Stimulated activated naive CD8-positive, alpha-beta T cell treated with anti-CD3 and anti-CD28 coated beads, Interleukin-15, amount 100 ng/mL, for 72 hours (primary cell): ENCODE results near the gene OAS3.

Source experiments
- ATAC-seq: fragments of 150-1000 bp; cut with Tn5 transposase; 2 replicates; pipeline ENCODE4 v1.10.0; 2021; ENCODE audit warnings: mild to moderate bottlenecking, moderate library complexity
- DNase-seq, 2 donors: peaks; one replicate each; pipeline ENCODE4 v3.0.0; 2021 to 2022
- H3K27ac Mint-ChIP-seq, 2 donors: one replicate each; pipeline ENCODE4 v1.8.0; 2022; ENCODE audit warnings: mild to moderate bottlenecking in 2 of 2, mixed read lengths in 2 of 2, moderate library complexity in 2 of 2
- H3K27me3 Mint-ChIP-seq: one replicate; pipeline ENCODE4 v1.8.0; 2022; ENCODE audit warnings: mixed read lengths
- H3K4me1 Mint-ChIP-seq: one replicate; pipeline ENCODE4 v1.8.0; 2022; ENCODE audit warnings: mild to moderate bottlenecking, mixed read lengths
- H3K4me3 Mint-ChIP-seq, 2 donors: one replicate each; pipeline ENCODE4 v1.8.0; 2022; ENCODE audit warnings: mild to moderate bottlenecking in 2 of 2, mixed read lengths in 2 of 2, moderate library complexity in 1 of 2
- H3K9me3 Mint-ChIP-seq, 2 donors: one replicate each; pipeline ENCODE4 v1.8.0; 2022; ENCODE audit warnings: mixed read lengths in 2 of 2

Gene OAS3

GRCh38 chr12:112964067-112964670, 25.9 kb downstream of the OAS3 start:
- no peak for ATAC-seq
- no peaks in the 10 kb centered on the region for H3K27me3 Mint-ChIP-seq
- peak overlapping the region in 1 of 2 donors; percentile 56 for H3K27ac Mint-ChIP-seq
- peaks cover 6% of the 10 kb centered on the region for H3K4me1 Mint-ChIP-seq
- peaks cover 7 to 8% of the 10 kb centered on the region in 2 donors for H3K9me3 Mint-ChIP-seq
- no peak overlapping the region for H3K4me3 Mint-ChIP-seq
- no peak for DNase-seq

- no peak for ATAC-seq
- no peaks in the 10 kb centered on the region for H3K4me1 Mint-ChIP-seq
- H3K27me3 Mint-ChIP-seq = no peaks in the 10 kb centered on the region
- no peak for DNase-seq
- H3K4me3 Mint-ChIP-seq = no peak overlapping the region
- H3K9me3 Mint-ChIP-seq = peaks cover 0 to under 1% of the 10 kb centered on the region in 2 donors
- H3K27ac Mint-ChIP-seq = no peak overlapping the region
Observed at GRCh38 chr12:112964915-112965314, 26.6 kb downstream of the OAS3 start.

- DNase-seq (no peak), ATAC-seq (no peak)
- H3K9me3 Mint-ChIP-seq = no peaks in the 10 kb centered on the region
- no peak overlapping the region for H3K4me3 Mint-ChIP-seq
- no peaks in the 10 kb centered on the region for H3K4me1 Mint-ChIP-seq
- H3K27me3 Mint-ChIP-seq = no peaks in the 10 kb centered on the region
- H3K27ac Mint-ChIP-seq = no peak overlapping the region
Observed at GRCh38 chr12:112965643-112966042, 27.4 kb downstream of the OAS3 start.

GRCh38 chr12:112967306-112967705, 29.0 kb downstream of the OAS3 start:
- DNase-seq (no peak), ATAC-seq (no peak)
- Mint-ChIP-seq H3K27me3 (no peaks in the 10 kb centered on the region), H3K4me3 (no peak overlapping the region), H3K9me3 (no peaks in the 10 kb centered on the region), H3K27ac (no peak overlapping the region), H3K4me1 (no peaks in the 10 kb centered on the region)

- H3K4me1 Mint-ChIP-seq = no peaks in the 10 kb centered on the region
- no peaks in the 10 kb centered on the region for H3K27me3 Mint-ChIP-seq
- H3K9me3 Mint-ChIP-seq = no peaks in the 10 kb centered on the region
- DNase-seq (no peak), ATAC-seq (no peak)
- no peak overlapping the region for H3K27ac Mint-ChIP-seq
- no peak overlapping the region for H3K4me3 Mint-ChIP-seq
Observed at GRCh38 chr12:112967858-112968257, 29.6 kb downstream of the OAS3 start.

DNA sequence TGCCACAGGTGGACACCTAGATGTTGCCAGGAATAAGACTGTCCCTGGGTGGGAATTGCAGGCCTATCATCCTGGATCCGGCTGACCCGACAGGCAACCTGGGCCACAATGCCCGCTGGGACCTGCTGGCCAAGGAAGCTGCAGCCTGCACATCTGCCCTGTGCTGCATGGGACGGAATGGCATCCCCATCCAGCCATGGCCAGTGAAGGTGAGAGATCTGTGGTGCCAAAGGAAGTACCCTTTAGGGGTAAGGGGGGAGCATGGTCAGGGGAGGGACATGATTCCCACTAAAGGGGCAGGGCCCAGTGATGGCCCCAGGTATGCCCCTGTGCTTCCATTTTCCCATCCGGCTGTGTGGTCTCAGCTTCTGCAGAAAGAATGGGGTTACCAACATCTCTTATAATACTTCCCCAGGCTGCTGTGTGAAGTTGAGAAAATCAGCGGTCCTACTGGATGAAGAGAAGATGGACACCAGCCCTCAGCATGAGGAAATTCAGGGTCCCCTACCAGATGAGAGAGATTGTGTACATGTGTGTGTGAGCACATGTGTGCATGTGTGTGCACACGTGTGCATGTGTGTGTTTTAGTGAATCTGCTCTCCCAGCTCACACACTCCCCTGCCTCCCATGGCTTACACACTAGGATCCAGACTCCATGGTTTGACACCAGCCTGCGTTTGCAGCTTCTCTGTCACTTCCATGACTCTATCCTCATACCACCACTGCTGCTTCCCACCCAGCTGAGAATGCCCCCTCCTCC, 31.5 kb downstream of the OAS3 start:
- ATAC-seq = no peak
- H3K9me3 Mint-ChIP-seq = no peaks in the 10 kb centered on the region
- no peaks in the 10 kb centered on the region for H3K4me1 Mint-ChIP-seq
- no peak overlapping the region for H3K27ac Mint-ChIP-seq
- no peaks in the 10 kb centered on the region for H3K27me3 Mint-ChIP-seq
- DNase-seq = no peak
- no peak overlapping the region for H3K4me3 Mint-ChIP-seq

DNA sequence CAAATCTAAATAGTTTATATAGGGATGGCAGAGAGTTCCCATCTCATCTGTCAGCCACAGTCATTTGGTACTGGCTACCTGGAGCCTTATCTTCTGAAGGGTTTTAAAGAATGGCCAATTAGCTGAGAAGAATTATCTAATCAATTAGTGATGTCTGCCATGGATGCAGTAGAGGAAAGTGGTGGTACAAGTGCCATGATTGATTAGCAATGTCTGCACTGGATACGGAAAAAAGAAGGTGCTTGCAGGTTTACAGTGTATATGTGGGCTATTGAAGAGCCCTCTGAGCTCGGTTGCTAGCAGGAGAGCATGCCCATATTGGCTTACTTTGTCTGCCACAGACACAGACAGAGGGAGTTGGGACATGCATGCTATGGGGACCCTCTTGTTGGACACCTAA, 32.1 kb downstream of the OAS3 start:
- H3K27me3 Mint-ChIP-seq = no peaks in the 10 kb centered on the region
- H3K4me1 Mint-ChIP-seq = no peaks in the 10 kb centered on the region
- H3K4me3 Mint-ChIP-seq = no peak overlapping the region
- no peak overlapping the region for H3K27ac Mint-ChIP-seq
- DNase-seq (no peak), ATAC-seq (no peak)
- H3K9me3 Mint-ChIP-seq = no peaks in the 10 kb centered on the region

GRCh38 chr12:112971248-112971647, 33.0 kb downstream of the OAS3 start:
- no peaks in the 10 kb centered on the region for H3K4me1 Mint-ChIP-seq
- no peak overlapping the region for H3K27ac Mint-ChIP-seq
- no peaks in the 10 kb centered on the region for H3K27me3 Mint-ChIP-seq
- ATAC-seq = no peak
- DNase-seq = no peak
- no peak overlapping the region for H3K4me3 Mint-ChIP-seq
- no peaks in the 10 kb centered on the region for H3K9me3 Mint-ChIP-seq

GRCh38 chr12:112973011-112973735, 34.9 kb downstream of the OAS3 start:
- no peak overlapping the region for H3K4me3 Mint-ChIP-seq
- no peaks in the 10 kb centered on the region for H3K9me3 Mint-ChIP-seq
- no peak for DNase-seq
- H3K27ac Mint-ChIP-seq = no peak overlapping the region
- no peaks in the 10 kb centered on the region for H3K27me3 Mint-ChIP-seq
- ATAC-seq = no peak
- H3K4me1 Mint-ChIP-seq = peaks cover 7% of the 10 kb centered on the region

DNA sequence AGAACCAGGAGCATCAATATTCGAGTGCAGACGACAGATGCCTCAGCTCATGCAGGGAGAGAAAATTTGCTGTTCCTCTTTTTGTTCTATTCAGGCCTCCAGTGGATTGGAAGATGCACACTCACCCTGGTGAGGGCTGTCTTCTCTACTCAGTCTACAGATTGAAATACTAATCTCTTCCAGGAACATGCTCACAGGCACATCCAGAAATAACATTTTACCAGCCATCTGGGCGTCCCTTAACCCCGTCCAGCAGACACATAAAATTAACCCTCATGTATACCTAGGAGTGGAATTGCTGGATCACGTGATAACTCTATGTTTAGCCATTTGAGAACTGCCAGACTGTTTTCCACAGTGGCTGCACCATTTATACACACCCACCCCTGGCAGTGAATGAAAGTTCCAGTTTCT, 35.6 kb downstream of the OAS3 start:
- Mint-ChIP-seq H3K27me3 (no peaks in the 10 kb centered on the region), H3K4me1 (peaks cover 7% of the 10 kb centered on the region), H3K27ac (no peak overlapping the region), H3K9me3 (no peaks in the 10 kb centered on the region), H3K4me3 (no peak overlapping the region)
- DNase-seq (no peak), ATAC-seq (no peak)

GRCh38 chr12:112974904-112975303, 36.6 kb downstream of the OAS3 start:
- H3K9me3 Mint-ChIP-seq = no peaks in the 10 kb centered on the region
- ATAC-seq (no peak), DNase-seq (no peak)
- H3K4me1 Mint-ChIP-seq = peaks cover 13% of the 10 kb centered on the region
- H3K27ac Mint-ChIP-seq = no peak overlapping the region
- no peak overlapping the region for H3K4me3 Mint-ChIP-seq
- no peaks in the 10 kb centered on the region for H3K27me3 Mint-ChIP-seq

- H3K4me1 Mint-ChIP-seq = peaks cover 33% of the 10 kb centered on the region
Observed at GRCh38 chr12:112977139-112977538, 38.9 kb downstream of the OAS3 start.

GRCh38 chr12:112977641-112978040, 39.4 kb downstream of the OAS3 start:
- H3K27ac Mint-ChIP-seq = peak overlapping the region; percentile 98
- H3K27me3 Mint-ChIP-seq = no peaks in the 10 kb centered on the region
- peaks cover 38% of the 10 kb centered on the region for H3K4me1 Mint-ChIP-seq
- H3K9me3 Mint-ChIP-seq = peaks cover 14 to 18% of the 10 kb centered on the region in 2 donors
- peak in 1 of 2 donors; percentile 14 for DNase-seq
- ATAC-seq = no peak
- H3K4me3 Mint-ChIP-seq = peak overlapping the region; percentile 90 to 98

More at GRCh38 chr12:112977139-112977538, 38.9 kb downstream of the OAS3 start:
- no peaks in the 10 kb centered on the region for H3K27me3 Mint-ChIP-seq
- DNase-seq (no peak), ATAC-seq (no peak)
- H3K27ac Mint-ChIP-seq = peak overlapping the region in 1 of 2 donors; percentile 35
- H3K9me3 Mint-ChIP-seq = peaks cover 9 to 14% of the 10 kb centered on the region in 2 donors
- H3K4me3 Mint-ChIP-seq = no peak overlapping the region

GRCh38 chr12:112978163-112979040, 40.1 kb downstream of the OAS3 start, which contains the start of gene OAS2:
Gene OAS2, plus strand, starts transcription at chr12:112978519. Its CDS starts 90 bp downstream, at chr12:112978609.
- peaks cover 46% of the 10 kb centered on the region for H3K4me1 Mint-ChIP-seq
- H3K27me3 Mint-ChIP-seq = no peaks in the 10 kb centered on the region
- H3K9me3 Mint-ChIP-seq = peaks cover 21 to 23% of the 10 kb centered on the region in 2 donors
- peak within 1 kb of the TSS; percentile 98 for H3K27ac Mint-ChIP-seq
- peak within 1 kb of the TSS; percentile 90 to 98 for H3K4me3 Mint-ChIP-seq
- ATAC-seq = peak; percentile 93
- DNase-seq = peak; percentile 75 to 88

- H3K9me3 Mint-ChIP-seq = peaks cover 29 to 31% of the 10 kb centered on the region in 2 donors
- peak; percentile 38 to 65 for DNase-seq
- H3K4me3 Mint-ChIP-seq = peak overlapping the region; percentile 90 to 98
- no peaks in the 10 kb centered on the region for H3K27me3 Mint-ChIP-seq
- peaks cover 50% of the 10 kb centered on the region for H3K4me1 Mint-ChIP-seq
- peak overlapping the region; percentile 98 for H3K27ac Mint-ChIP-seq
- ATAC-seq = peak; percentile 70
Observed at GRCh38 chr12:112979041-112979680, 40.9 kb downstream of the OAS3 start.
